HFF-Myc (cell line): ENCODE data around the gene SLC35E4.
"Not testable (repeated sequence)": the region's sequence is repeated elsewhere in the genome, so short reads cannot be mapped to it uniquely, and the experiment has no call there.

Experiments
- DNase-seq: peaks from one replicate; pipeline ENCODE4 v3.0.0-alpha.2; 2011; ENCODE audit warnings: low read depth; ENCODE audit errors: extremely low read depth
- H3K4me3 ChIP-seq: replicated peaks from 2 replicates; pipeline ENCODE4 v1.5.1; 2011; ENCODE audit warnings: low read depth, mild to moderate bottlenecking, control low read depth, low read length
- TF ChIP-seq, protein P1 (sequence below): IDR thresholded peaks from 2 replicates; pipeline ENCODE4 v1.5.1; 2012; ENCODE audit warnings: mild to moderate bottlenecking, low read depth, low read length, control low read depth; ENCODE audit errors: missing control alignments

Gene SLC35E4, protein sequence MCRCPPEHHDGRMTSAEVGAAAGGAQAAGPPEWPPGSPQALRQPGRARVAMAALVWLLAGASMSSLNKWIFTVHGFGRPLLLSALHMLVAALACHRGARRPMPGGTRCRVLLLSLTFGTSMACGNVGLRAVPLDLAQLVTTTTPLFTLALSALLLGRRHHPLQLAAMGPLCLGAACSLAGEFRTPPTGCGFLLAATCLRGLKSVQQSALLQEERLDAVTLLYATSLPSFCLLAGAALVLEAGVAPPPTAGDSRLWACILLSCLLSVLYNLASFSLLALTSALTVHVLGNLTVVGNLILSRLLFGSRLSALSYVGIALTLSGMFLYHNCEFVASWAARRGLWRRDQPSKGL

DNA sequence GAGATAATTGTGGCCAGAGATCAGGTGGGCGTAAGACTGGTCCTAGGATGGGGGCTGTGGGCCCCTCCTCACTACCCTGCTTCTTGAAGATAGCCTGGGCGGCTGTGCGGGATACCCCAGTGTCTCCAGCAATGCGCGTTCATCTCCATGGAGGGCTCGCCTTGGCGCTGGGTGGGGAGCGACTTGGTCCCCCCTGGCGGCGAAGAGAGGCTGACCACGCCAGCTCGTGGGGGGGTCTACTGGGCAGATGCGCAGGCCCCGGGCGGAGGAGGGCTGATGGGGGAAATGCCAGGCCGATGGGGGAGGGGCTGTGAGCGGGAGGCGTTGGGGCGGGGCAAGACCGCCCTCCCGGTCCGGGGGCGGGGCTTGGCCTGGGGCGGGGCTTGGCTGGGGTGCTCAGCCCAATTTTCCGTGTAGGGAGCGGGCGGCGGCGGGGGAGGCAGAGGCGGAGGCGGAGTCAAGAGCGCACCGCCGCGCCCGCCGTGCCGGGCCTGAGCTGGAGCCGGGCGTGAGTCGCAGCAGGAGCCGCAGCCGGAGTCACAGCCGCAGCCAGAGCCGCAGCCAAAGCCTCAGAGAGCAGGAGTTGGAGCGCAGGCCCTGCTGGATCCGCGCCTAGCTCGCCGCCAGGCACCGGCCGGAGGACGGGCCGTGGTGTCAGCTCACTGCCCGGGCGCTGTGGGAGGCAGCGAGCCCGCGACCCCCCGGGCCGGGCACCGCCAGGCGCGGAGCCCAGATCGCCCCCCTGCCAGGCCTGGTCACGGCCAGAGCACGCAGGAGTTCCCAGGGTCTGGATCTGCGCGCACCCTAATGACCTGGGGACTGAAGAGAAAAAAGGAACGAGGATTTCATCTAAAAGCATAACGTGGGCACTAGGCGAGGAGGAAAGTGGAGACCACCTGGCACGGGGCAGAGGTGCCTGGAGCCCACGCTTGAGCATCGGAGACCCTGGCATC lies at the start of gene SLC35E4:
TSS of gene SLC35E4 (plus strand) at position 509 of the 953 bp plus-strand sequence. CDS start 670 bp downstream, outside the sequence.
- peak within 1 kb of the TSS; percentile 73 for H3K4me3 ChIP-seq
- TF ChIP-seq, protein P1, sequence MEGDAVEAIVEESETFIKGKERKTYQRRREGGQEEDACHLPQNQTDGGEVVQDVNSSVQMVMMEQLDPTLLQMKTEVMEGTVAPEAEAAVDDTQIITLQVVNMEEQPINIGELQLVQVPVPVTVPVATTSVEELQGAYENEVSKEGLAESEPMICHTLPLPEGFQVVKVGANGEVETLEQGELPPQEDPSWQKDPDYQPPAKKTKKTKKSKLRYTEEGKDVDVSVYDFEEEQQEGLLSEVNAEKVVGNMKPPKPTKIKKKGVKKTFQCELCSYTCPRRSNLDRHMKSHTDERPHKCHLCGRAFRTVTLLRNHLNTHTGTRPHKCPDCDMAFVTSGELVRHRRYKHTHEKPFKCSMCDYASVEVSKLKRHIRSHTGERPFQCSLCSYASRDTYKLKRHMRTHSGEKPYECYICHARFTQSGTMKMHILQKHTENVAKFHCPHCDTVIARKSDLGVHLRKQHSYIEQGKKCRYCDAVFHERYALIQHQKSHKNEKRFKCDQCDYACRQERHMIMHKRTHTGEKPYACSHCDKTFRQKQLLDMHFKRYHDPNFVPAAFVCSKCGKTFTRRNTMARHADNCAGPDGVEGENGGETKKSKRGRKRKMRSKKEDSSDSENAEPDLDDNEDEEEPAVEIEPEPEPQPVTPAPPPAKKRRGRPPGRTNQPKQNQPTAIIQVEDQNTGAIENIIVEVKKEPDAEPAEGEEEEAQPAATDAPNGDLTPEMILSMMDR = peak; percentile 30
- DNase-seq = peak; percentile 61

DNA sequence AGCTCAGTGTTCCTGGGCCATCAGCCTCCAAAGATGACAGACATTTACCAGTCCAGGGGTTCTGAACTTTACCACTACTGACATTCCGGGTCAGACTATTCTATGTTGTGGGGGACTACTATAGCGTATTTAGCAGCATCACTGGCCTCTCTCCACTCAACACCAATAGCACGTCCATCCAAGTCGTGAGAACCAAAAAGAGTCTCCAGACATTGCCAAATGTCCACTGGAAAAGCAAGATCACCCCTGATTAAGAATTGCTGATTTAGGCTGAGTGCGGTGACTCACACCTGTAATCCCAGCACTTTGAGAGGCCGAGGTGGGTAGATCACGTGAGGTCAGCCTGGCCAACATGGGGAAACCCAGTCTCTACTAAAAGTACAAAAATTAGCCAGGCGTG lies 49.2 kb upstream of the SLC35E4 start:
- H3K4me3 ChIP-seq = no peak overlapping the region
- TF ChIP-seq, protein P1 = no peak
- no peak for DNase-seq

DNA sequence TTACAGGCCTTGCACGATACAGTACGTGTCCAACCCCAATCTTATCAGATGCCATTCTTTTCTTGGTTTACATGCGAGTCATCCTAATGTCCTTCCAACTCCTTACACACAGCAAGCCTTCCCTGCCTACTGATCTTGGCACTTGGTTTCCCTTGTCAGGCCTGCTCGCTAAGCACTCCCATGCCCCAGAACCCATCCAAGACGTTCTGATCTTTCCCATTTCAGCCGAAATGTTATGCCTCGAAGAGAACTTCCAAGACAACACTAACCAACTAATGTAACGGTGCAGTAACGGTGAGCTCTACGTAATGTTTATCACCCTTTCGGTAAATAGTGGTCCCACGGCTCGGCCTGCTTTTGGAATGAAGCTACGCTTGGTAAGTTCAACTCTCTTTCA lies 44.4 kb upstream of the SLC35E4 start:
- H3K4me3 ChIP-seq = peak overlapping the region; percentile 98
- no peak for DNase-seq
- TF ChIP-seq, protein P1 = no peak

DNA sequence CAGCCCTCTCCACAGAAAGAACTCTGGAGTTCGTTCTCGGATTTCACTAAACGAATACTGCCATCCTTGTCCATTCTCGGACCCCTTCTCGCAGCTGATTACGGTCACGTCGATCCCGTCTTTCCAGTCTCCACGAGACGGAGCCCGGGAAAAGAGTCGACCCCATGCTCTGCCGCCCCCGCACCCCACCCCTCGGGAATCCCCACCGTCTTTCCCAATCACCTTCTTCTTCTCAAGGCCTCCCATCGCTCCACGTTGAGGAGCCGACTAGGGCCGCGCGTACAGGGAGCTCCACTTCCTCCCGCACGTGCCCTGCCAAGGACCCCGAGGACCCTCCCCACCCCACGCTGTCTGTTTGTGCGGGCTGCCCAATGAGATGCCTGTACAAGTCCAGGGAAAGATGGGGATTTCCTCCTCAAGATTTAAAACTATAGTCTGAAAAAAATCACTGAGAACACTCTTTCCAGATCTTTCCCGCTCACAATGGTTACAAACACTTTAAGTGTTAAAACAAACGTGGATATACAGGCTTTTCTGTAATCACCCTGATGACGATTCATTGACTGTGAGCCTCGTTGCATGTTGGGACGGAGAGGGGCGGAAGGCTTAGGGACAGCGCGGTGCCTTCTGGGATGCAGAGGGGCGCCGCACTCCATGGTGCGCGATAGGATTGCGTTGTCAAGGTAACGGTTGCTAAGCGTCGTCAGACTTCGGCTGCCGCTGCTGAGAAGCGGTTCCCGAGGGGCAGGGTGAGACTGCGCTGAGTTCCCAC lies 43.8 kb upstream of the SLC35E4 start, which contains the start of gene PES1:
TSS of gene PES1 (minus strand) at position 323 of the 772 bp plus-strand sequence. CDS start at position 246, 77 bp downstream.
- peak; percentile 96 for DNase-seq
- TF ChIP-seq, protein P1 = no peak
- H3K4me3 ChIP-seq = peak within 1 kb of the TSS; percentile 98

DNA sequence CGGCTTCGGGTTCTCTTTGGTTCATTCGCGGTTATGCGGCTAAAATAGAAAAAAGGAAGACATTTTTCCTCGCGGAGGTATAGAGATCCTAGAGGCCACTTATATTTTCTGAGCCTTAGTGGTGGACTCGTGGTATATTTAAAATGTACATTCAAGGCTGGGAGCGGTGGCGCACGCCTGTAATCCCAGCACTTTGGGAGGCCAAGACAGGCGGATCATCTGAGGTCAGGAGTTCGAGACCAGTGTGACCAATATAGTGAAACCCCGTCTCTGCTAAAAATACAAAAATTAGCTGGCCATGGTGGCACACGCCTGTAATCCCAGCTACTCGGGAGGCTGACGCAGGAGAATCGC lies 43.2 kb upstream of the SLC35E4 start:
- not testable (repeated sequence) for DNase-seq, H3K4me3 ChIP-seq

DNA sequence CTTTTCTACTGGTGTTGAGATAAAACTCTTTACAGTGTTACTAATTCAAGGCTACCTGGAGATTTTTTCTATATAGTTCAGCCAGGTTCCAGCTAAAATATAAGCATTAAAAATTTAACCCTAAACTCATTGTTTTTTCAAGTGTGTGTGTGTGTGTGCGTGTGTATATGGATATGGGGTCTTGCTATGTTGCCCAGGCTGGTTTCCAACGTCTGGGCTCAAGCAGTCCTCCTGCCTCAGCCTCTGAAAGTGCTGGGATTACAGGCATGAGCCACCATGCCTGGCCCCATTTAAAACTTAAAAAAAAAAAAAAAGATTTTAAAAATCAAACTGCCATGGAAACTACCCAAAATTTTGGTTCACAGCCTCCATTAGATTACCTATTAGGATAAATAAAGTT lies 39.4 kb upstream of the SLC35E4 start:
- DNase-seq = no peak
- TF ChIP-seq, protein P1 = no peak

More for the DNA sequence above, 39.4 kb upstream of the SLC35E4 start:
- no peak overlapping the region for H3K4me3 ChIP-seq
